Activated CD8-positive, alpha-beta memory T cell treated with anti-CD3 and anti-CD28 coated beads for 24 hours (primary cell): ENCODE measurements around the gene POLR2C.
A peak's percentile ranks its signal among the peaks of the same experiment; 100 is the strongest.

Experiments
- DNase-seq: peaks from one replicate; pipeline ENCODE4 v3.0.0-alpha.2; 2020

Gene POLR2C

DNA sequence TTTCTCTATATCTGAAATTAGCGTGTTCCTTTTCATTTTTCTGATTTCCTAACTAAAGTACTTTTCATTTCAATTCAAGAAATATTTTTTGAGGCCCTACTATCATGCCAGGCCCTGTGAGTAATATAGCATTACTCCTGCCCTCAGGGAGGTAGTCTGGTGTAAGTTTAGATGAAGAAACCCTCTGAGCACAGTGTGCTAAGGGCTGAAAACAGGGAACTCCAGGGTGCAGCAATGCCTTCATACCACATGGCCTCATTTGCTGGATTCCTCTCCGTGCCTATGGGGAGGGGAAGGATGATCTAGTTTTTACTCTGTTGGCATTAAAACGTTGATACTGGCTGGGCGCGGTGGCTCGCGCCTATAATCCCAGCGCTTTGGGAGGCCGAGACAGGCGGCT is 10.5 kb upstream of the POLR2C start:
- DNase-seq: no peak

DNA sequence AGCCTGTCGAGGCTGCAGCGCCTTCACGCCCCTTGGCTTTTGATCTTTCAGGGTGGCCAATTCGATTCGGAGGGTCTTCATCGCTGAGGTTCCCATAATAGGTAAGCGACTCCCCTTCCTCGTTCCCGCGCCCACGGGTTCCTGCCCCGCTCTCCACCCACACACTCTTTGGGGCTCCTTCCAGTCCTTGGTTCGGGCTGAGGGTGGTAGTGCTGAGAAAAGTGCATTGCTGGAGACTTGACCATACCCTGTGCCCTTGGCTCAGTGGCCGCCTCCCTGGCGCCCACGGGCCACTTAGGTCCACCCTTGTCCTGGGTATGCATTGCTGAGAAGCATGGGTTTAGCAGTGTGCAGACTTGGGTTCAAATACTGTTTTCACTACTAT is 491 bp downstream of the POLR2C start:
- DNase-seq: no peak

DNA sequence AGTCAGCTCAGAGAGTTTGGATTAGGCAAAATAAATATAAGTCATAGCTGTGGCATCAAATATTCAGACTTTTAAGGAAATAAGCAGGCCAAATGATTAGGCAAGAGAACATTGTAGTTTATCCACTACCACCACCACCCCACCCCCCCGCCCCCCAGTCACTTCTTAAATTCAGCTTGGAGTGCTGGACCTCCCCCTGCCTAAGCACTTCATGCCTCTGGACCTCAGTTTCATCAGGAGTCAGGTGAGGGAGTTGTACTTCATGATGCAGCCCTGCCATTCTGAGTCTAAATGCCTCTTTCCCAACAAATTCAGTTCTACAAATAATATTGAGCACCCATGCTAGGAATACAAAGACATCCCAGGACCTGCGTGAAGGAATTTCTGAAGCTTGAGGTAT is 2.0 kb downstream of the POLR2C start:
- no peak for DNase-seq

DNA sequence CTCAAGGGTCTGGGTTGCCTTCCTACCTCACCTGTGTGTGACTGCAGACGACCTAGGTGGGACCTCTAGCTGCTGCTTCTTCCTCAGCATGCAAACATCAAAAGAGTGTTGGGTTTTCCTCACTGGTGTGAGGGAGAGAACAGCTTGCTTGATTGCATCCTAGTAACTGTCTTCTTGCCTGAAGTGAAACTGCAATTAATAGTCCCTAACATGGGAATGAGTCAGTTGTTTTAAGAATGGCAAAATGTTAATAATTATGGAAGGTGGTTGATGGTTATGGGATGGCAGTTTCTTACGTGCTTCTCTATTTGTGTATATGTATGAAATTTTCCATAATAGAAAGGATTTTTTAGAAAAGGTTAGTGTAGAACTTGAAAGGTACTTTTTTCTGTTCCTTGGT is 5.9 kb downstream of the POLR2C start:
- DNase-seq: no peak

DNA sequence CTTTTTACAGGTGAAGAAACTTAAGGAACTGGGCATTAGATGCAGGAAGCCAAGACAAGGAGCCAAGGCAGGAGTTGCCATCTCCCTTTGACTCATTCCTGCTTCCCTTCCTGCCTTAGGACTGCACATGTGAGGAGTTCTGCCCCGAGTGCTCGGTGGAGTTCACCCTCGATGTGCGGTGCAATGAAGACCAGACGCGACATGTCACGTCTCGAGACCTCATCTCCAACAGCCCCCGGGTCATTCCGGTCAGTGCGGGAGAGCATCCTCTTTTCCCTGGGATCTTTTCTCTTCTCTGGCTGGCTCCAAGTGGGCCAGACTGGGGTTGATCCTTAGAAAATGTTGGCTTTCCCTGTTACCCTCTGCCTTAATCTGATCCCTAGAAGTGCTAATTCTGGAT is 6.6 kb downstream of the POLR2C start:
- DNase-seq: peak; percentile 49

DNA sequence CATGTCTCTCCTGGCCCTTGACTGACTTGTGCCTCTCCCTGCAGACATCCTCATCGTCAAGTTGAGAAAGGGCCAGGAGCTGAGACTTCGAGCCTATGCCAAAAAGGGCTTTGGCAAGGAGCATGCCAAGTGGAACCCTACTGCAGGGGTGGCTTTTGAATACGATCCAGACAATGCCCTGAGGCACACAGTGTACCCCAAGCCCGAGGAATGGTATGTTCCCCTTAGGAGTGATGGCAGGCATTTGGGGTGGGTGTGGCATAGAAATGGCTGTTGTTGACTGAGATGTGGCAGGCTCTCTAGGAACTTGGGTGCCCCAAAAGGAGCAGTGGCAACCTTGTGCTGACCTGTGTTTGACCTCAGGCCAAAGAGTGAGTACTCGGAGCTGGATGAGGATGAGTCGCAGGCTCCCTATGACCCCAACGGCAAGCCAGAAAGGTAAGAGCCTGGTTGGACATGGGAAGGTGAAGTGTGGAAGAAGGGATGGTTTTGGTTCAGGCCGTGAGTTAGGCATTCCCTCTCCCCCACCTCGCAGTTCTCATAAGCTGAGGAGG is 7.5 kb downstream of the POLR2C start:
- DNase-seq: peak; percentile 52

DNA sequence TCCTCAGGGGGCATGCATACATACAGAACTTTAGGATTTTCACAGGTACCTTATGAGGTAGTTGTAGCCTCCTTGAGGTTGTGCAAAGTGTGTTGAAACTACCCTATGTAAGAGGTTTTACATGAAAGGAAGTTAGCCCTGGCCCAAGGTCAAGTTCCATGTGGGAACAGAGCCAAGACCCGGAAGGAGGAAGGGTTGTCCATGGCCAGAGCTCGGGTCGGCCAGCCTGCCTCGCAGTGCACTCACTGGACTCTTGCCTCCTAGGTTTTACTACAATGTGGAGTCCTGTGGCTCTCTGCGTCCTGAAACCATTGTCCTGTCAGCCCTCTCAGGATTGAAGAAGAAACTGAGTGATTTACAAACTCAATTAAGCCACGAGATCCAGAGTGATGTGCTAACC is 8.2 kb downstream of the POLR2C start:
- DNase-seq: peak; percentile 35

DNA sequence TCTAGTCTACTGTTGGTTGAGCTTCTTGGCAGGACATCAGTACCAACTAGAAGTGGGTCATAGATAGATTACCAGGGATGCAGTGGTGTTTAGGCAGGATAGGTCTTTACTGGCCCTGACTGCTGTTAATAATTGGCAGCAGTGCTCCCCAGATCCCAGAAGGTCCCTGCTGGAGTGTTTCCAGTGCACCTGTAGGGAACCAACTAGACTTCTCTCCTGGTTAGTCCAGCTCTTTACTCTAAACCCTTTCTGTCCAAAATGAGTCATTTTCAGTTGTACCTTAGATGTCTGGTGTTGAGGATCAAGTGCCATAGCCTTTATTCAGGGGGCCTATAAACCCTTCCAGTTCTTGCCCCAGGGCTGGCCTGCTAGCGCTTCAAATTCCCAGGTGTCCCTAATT is 8.7 kb downstream of the POLR2C start:
- DNase-seq: no peak

DNA sequence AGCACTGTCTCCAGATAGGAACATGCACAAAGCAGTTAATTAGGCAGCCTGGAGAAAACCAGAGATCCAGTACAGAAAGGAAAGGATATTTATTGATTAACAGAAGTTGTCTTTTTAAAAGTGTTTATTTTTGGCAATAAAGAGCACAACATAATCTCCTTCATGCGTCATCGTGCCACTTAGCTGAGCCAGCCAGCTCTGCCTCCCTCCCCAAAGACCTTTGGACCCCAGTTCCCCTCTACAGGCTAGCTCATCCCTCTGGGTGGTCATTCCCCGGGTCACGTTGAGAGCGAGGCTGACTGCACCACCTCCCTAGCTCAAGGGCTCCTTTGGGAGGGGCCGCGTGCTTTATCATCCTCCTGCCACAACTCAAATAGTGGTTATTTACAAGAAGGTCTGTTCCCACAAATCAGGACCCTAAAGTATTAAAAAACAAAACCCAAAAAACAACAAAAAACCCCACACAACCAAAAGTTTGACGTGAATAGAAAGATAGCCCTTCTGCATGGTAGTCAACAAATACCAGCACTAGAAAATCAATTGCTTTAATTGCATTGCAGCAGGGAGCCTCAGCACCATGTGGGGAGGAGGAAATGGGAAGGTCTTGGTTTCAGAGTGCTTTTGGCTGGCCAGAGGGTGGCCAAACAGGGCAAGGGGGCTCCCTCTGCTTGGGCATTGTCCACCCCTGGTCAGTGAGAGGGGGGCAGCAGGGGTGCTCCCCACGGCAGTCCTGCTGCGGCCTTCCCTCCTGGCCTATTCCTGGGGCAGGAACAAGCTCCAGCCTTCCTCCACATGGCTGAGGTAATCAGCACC is 9.6 kb downstream of the POLR2C start:
- DNase-seq: peak; percentile 41

DNA sequence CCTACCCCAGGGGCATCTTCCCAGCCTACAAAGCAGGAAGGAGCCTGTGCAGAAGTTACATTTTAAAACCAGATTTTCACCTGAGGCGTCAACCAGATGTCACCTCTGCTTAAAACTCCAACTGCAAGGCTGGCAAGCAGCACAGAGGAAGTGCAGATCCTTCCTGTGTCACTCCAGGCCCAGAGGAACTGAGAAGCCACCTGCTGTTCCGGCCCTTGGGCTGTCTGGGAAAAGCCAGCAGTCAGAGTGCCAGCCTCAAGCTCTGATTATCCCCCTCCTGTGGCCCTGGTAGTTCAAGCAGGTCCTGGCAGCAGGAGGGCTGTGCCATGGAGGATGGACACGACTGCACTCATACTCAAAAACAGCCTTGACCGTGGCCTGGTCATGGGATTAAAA is 10.2 kb downstream of the POLR2C start:
- no peak for DNase-seq

DNA sequence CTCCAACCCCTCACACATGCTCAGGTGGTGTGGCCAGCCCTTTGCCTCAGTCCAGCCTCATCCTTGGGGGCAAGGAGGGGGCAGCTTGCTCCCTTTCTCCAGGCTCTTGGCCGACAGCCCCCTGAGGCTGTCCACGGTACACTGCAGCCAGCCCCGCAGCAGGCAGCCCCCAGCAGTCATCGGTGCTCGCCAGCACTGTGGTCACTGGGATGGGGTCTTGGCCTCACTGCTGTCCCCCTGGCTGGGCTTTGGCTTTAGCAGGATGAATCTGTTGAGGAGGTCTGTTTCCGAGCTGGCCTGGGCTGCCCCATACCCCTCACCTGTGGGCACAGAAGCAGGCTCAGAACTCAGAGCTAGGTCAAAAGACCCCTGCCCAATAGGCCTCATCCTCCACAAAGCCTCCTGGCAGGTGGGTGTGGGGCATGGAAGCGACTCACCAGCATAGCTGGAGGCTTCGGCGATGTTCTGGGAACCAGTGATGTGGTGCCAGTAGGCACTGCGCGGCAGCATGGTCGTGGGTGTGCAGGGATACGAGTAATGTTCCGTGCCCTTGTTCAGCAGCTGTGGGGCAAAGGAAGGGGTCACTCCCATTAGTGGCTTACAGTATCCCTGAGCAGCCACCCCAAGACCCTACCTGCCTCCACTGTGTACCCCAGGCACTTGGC is 10.8 kb downstream of the POLR2C start:
- peak; percentile 53 for DNase-seq

DNA sequence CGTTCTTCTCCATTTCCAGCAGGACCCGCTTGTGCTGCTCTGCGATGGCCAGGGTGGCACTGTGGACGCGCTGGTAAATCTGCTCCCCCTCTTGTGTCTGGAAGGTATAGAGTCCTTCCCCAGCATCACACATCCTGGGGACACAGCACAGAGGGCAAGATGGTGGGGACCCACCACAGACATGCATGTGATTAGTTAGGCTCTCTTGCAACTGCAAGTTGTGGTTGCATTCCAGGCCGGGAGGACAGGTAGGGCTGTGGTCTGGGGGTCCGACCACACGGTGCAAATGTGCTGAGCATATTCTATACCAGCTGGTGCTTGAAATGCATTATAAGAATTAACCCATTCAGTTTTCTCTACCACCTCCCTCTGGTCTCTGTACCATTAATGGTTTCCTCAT is 11.4 kb downstream of the POLR2C start:
- no peak for DNase-seq

DNA sequence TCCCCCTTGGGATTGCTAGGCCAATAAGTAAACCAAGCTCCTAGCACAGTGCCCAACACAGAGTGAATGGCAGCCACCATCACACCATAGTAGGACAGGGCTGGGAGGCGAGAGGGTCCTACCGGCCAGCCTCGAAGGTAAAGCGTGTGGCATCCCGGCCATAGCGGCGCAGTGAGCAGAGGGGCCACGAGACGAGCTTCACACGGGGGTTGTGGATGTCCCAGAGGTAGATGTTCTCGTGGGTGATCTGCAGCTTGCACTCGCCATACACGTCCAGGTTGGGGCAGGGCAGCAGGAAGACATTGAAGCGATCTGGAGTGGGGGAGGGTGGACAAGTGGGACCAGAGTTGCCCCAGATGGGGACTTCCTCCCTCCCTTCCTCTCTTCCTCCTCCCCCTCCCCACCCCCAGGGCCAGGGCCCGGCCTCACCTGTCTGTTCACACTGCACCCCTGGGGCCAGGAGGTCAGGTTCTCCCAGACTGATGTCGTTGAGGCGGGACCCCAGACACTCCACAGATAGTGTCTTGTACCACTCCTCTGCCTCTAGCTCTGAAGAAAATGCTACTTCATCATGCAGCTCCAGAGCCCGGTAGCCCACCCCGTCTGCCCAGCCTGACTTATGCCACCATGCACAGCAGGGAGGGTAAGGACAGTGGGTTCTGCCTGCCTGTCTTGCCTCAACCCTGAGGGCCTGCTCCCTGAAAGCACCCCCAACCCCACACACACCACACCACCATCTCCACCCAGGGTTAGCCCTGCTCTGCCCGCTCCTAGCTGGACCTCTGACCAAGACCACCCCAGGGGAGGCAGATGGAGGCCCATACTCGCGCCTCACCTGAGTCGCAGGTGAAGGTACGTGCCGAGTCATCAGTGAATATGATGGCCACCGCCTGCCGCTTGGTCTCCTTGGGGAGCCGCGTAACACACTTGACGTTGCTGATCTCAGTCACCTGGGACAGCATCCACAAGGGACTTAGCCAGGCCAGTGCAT is 12.5 kb downstream of the POLR2C start:
- no peak for DNase-seq

DNA sequence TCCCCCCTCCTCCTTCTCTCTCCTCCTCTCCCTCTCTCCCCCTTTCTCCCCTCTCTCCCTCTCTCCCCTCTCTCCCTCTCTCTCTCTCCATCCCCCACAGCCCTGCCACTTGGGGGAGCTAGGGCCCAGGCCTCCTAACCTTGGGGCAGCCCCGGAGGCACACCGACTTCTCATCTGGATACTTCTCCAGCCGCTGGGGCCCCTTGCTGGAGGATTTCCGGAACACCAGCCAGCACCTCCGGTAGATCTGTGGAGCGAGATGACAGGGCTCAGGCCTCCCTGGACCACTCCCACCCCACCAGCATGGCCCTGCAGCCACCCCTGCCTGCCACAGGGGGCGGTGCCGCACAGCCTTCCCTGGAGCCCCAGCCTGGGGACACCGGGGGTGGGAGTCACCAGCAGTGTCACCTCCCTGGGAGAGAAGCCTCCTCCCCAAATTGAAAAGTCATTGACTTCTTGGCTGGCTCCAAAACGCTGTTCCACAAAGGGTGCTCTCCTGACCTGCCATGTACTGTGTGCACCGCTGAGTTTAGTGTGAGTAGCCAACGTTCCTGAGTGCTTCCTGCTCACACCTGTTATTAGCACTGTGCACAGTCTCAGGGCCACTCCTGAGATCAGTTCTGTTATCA is 13.3 kb downstream of the POLR2C start:
- DNase-seq: peak; percentile 90

DNA sequence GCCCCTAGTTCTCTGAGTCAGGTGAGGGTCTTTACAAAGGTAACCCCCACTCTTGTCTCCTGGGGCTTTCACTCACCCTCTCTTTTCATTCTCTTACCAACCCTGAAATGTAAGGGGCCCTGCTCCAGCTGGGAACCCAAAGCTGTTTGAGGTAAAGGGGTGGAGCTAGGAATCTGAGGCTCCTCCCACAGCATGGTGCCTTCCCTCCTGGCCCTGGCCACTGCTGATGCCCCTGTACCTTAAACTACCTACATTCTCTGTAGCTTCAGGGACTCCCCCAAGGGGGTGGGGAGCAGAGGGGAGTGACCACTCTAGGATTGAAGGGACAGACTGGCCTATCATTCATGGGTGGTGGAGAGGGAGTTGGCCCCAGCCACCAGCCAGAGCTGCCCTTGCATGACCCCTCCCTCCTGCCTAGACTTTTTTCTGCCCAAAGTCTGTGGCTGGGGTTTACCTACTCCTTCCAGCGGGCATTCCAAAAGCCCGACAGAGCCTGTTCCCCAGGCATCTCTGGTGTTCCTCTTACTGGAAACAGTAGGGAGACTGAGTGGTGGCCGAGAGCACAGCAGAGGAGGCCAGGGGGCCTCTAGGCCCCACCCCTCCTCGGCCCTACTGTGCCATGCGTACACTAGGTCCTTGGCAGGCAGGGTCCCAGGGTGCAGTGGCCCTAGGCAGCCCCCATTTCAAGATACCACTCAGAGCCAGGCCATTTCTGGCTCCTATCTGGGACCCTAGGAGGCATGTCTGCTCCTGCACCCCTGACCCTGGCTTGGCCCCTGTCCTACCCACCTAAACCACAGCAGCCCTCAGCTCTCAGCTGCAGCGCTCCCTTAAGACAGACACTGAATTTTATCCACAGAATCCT is 14.3 kb downstream of the POLR2C start:
- no peak for DNase-seq

DNA sequence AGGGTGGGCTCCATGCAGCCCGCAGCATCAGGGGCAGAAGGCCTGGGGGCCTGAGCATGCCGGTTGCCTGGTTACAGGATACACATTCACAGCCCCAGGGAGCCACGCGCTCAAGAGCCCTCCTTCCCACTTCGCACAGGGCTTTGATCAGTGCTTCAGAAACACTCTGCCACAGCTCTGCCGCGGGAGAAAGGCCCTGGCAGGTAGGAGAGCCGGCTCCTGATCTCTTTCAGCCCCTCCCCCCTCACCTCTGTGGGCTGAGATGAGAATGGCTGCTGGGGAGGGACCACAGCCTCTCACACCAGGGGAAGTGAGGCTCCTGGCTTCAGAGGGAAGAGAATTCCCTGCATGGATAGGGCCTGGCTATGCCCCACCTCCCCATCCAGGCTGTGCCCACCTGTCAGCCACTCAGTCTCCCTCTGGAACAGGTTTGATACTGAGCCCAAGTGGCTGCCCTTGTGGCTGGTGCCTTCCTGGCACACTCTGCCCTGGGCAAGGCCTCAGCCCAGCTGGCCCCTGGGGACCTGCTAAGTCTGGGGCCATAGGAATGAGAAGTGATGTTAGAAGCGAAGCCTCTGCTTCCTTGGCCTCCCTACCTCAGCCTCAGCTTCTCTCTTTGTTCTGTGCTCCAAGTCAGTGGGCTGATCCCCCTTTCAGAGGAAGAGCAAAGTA is 15.2 kb downstream of the POLR2C start:
- DNase-seq: no peak

DNA sequence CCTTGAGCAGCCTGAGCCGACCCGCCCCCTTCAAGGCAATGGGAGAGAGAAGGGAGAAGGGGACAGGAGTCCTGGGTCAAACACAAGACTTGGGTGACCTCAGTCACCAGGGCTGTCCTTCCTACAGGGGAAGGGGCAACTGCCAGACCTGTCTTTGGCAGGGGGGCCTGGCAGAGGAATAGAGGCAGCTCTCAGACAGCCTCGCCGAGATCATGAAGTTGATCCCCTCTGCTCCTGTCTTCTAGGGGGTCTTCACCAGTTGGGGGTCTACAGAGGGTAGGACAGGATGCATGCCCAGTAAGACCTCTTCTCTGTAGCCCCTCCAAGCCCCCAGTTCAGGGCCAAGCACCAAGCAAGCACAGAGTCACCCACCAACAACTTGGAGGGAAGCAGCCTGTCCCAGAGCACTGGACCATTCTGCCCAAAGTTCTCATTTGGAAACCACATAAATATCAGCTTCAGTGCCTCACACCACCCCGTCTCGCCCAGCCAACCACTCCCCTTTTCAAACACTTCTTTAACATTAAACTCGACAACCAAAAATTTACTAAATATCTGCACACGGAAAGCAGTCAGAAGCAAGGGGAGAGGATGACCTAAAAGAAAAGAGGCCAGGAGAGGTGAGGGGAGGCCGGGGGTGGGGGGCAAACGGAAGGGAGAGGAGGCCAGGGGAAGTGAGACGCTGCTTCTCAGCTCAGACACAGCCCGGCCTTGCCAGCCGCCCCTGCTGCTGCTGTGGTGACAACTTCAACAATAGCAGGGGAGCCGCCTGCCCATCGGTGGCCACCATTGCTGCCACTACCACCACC is 16.1 kb downstream of the POLR2C start:
- DNase-seq: no peak

DNA sequence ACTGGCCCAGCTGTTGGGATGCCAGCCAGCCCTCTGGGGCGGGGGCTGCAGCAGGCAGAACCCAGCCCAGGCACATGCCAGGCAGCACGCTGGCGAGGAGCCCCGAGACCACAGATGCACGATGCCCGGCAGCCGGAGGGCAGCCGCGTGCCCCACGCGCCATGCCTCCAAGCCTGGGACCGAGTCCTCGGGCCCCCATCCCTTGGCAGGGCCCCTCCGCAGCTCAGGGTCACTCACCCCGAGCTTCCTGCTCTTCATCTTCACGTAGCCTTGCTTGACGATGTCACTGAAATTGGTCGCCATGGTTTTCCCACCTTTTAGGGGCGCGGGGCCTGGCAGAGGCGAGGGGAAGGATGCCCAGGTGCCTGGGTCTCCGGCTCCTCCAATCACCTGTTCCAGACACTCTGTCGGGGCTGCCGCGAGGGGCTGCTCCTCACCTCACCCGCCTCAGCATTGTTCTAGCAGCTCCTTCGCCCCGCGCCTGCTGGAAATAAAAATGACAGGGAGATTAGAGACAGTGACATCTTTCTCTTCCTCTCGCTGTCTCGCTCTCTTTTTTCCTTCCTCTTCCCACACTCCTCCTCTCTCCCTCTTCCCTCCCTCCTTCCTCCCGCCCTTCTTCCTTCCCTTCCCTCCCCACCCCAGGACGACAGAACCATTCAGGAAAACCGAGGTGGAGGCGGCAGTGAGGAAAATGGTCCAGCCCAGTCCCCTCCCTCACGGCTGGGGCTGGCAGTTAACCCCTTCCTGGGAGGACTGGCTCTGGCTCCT is 16.9 kb downstream of the POLR2C start:
- DNase-seq: no peak
